ENCODE measurements around the gene MFSD6. TPM values are rescaled to one million over a fixed set of nuclear protein-coding genes. Genes with fewer than 3 reads are reported as not detected.

MFSD6 gene
- total and polyA plus RNA-seq, 11 donors, result 11.8 to 75.0 (median 18.9) TPM

GRCh38 chr2:190540048-190540447, 131.9 kb downstream of the MFSD6 start:
- Histone ChIP-seq H3K36me3 (no peaks in the 10 kb centered on the region), H3K4me3 (no peak overlapping the region), H3K9me3 (peaks cover 0 to 63% (median 32%) of the 10 kb centered on the region in 12 donors), H3K27me3 (no peaks in the 10 kb centered on the region), H3K27ac (no peak overlapping the region), H3K4me1 (peaks cover 0 to 11% (median 3%) of the 10 kb centered on the region in 12 donors)
- ATAC-seq (no peak), DNase-seq (no peak)
- intact Hi-C loops (cut with DNase I), result loop anchor here in 1 of 10 donors (5.0 kb wide), 1 partner anchor 37 kb away; no protein-coding TSS in a partner anchor
- TF ChIP-seq POLR2A (IDR thresholded peaks at IDR 0.05), result no peak
- TF ChIP-seq, protein P1, sequence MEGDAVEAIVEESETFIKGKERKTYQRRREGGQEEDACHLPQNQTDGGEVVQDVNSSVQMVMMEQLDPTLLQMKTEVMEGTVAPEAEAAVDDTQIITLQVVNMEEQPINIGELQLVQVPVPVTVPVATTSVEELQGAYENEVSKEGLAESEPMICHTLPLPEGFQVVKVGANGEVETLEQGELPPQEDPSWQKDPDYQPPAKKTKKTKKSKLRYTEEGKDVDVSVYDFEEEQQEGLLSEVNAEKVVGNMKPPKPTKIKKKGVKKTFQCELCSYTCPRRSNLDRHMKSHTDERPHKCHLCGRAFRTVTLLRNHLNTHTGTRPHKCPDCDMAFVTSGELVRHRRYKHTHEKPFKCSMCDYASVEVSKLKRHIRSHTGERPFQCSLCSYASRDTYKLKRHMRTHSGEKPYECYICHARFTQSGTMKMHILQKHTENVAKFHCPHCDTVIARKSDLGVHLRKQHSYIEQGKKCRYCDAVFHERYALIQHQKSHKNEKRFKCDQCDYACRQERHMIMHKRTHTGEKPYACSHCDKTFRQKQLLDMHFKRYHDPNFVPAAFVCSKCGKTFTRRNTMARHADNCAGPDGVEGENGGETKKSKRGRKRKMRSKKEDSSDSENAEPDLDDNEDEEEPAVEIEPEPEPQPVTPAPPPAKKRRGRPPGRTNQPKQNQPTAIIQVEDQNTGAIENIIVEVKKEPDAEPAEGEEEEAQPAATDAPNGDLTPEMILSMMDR (IDR thresholded peaks at IDR 0.05), result no peak
- 90 to 98% (median 96%) methylated on average over 6 of the region's 6 CpGs for WGBS, 4 donors

GRCh38 chr2:190545093-190545492, 136.9 kb downstream of the MFSD6 start:
- no peak for DNase-seq
- intact Hi-C loops (cut with DNase I), result no loop called here
- WGBS, 4 donors, result 65 to 72% (median 69%) methylated on average over 3 of the region's 3 CpGs
- Histone ChIP-seq H3K27me3 (no peaks in the 10 kb centered on the region), H3K27ac (peak overlapping the region in 9 of 12 donors; percentile 10 to 50 (median 36)), H3K4me3 (peak overlapping the region in 9 of 12 donors; percentile 11 to 46 (median 19)), H3K9me3 (peaks cover 0 to 32% (median 22%) of the 10 kb centered on the region in 12 donors), H3K4me1 (no peaks in the 10 kb centered on the region), H3K36me3 (no peaks in the 10 kb centered on the region)
- ATAC-seq, result no peak
- TF ChIP-seq, protein P1 (IDR thresholded peaks at IDR 0.05), result no peak
- no peak for TF ChIP-seq POLR2A (IDR thresholded peaks at IDR 0.05)

GRCh38 chr2:190545555-190546385, 137.6 kb downstream of the MFSD6 start:
- H3K4me1 ChIP-seq, result no peaks in the 10 kb centered on the region
- peak overlapping the region in 9 of 12 donors; percentile 11 to 46 (median 19) for H3K4me3 ChIP-seq
- no peaks in the 10 kb centered on the region for H3K27me3 ChIP-seq
- peak in 1 of 4 donors; percentile 36 for ATAC-seq
- peak overlapping the region in 9 of 12 donors; percentile 10 to 50 (median 36) for H3K27ac ChIP-seq
- DNase-seq, result no peak
- intact Hi-C loops (cut with DNase I), result no loop called here
- no peak for TF ChIP-seq POLR2A (IDR thresholded peaks at IDR 0.05)
- TF ChIP-seq, protein P1 (IDR thresholded peaks at IDR 0.05), result no peak
- WGBS, 4 donors, result 72 to 77% (median 77%) methylated on average over 5 of the region's 5 CpGs
- H3K36me3 ChIP-seq, result no peaks in the 10 kb centered on the region
- peaks cover 0 to 26% (median 16%) of the 10 kb centered on the region in 12 donors for H3K9me3 ChIP-seq

GRCh38 chr2:190546734-190547133, 138.6 kb downstream of the MFSD6 start:
- no peak for TF ChIP-seq POLR2A (IDR thresholded peaks at IDR 0.05)
- TF ChIP-seq, protein P1 (IDR thresholded peaks at IDR 0.05), result no peak
- Histone ChIP-seq H3K27me3 (no peaks in the 10 kb centered on the region), H3K27ac (no peak overlapping the region), H3K36me3 (no peaks in the 10 kb centered on the region), H3K4me1 (peaks cover 0 to 3% (median 0%) of the 10 kb centered on the region in 12 donors), H3K4me3 (no peak overlapping the region), H3K9me3 (peaks cover 0 to 16% (median 7%) of the 10 kb centered on the region in 12 donors)
- ATAC-seq, result no peak
- intact Hi-C loops (cut with DNase I), result no loop called here
- no peak for DNase-seq
- WGBS, 4 donors, result 93 to 97% (median 94%) methylated on average over 3 of the region's 3 CpGs
